GM21825 (cell line): ENCODE data around the gene XRN1.
"Not testable (repeated sequence)": the region's sequence is repeated elsewhere in the genome, so short reads cannot be mapped to it uniquely, and the experiment has no call there.

Experiments
- ATAC-seq: cut with Tn5 transposase; IDR thresholded peaks from one replicate; pipeline ENCODE4 v1.9.1; 2021; ENCODE audit warnings: mild to moderate bottlenecking, moderate library complexity; ENCODE audit not compliant: unreplicated experiment

Gene XRN1, protein sequence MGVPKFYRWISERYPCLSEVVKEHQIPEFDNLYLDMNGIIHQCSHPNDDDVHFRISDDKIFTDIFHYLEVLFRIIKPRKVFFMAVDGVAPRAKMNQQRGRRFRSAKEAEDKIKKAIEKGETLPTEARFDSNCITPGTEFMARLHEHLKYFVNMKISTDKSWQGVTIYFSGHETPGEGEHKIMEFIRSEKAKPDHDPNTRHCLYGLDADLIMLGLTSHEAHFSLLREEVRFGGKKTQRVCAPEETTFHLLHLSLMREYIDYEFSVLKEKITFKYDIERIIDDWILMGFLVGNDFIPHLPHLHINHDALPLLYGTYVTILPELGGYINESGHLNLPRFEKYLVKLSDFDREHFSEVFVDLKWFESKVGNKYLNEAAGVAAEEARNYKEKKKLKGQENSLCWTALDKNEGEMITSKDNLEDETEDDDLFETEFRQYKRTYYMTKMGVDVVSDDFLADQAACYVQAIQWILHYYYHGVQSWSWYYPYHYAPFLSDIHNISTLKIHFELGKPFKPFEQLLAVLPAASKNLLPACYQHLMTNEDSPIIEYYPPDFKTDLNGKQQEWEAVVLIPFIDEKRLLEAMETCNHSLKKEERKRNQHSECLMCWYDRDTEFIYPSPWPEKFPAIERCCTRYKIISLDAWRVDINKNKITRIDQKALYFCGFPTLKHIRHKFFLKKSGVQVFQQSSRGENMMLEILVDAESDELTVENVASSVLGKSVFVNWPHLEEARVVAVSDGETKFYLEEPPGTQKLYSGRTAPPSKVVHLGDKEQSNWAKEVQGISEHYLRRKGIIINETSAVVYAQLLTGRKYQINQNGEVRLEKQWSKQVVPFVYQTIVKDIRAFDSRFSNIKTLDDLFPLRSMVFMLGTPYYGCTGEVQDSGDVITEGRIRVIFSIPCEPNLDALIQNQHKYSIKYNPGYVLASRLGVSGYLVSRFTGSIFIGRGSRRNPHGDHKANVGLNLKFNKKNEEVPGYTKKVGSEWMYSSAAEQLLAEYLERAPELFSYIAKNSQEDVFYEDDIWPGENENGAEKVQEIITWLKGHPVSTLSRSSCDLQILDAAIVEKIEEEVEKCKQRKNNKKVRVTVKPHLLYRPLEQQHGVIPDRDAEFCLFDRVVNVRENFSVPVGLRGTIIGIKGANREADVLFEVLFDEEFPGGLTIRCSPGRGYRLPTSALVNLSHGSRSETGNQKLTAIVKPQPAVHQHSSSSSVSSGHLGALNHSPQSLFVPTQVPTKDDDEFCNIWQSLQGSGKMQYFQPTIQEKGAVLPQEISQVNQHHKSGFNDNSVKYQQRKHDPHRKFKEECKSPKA (N-terminal part only)

DNA sequence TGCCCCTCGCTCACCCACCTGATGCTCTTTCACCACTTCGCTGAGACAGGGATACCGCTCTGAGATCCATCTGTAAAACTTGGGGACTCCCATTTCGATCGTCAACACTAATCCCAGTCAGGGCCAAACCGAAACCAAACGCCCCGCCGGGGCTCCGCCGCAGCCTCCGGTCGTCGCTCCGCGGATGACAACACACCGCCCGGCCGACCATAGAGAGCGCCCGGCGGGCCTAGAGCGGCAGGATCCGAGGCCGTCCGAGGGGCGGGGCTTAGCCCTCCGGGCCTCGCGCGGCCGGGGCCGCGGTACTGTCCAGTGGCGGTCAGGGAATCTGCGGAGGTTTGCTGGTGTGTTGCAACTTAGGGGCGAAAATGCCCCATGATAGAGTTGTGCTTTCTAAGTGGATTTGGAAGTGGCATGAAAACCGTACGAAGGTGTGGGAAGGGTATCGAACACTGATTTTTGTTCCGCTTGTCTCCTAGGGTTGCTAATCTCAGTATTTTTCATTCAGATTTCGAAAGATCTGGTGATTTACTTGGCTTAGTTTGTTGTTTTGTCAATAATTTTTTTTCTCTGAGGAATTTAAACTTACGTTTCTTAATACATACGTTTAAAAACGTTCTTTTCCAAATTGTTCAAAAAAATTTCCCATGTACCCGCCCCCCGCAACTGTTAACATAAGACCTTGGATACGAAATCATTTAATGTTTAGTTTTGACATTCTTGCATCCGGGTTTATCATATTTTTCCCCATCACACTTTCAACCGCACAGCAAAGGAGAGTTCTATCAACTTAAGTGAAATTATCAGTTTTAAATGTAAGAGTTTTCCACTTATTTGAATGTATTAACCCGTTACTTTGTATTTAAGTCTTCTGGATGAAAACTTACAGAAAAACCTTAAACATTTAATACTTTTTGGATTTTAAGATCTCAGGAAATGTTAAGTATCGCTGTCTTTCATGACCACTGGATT lies at the start of gene XRN1:
TSS of gene XRN1 (minus strand) at position 186 of the 972 bp plus-strand sequence. CDS start at position 93, 93 bp downstream.
- peak; percentile 86 for ATAC-seq

DNA sequence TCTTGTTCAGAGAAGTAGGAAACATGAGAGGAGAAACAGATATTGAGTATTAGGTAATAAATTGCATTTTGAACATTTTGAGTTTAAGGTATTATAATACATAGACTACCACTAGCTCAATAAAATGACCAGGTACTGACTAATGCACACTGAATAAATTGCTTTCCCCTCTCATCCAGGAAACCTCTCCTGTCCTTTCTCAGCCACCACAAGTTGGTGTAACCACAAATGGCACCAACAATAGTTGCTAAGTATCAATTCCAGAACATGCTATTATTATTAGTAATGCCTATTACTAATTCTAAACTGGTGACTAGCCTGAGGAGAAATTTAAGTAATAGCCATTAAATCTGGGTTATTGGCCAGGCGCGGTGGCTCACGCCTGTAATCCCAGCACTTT lies 47.3 kb upstream of the XRN1 start:
- no peak for ATAC-seq

DNA sequence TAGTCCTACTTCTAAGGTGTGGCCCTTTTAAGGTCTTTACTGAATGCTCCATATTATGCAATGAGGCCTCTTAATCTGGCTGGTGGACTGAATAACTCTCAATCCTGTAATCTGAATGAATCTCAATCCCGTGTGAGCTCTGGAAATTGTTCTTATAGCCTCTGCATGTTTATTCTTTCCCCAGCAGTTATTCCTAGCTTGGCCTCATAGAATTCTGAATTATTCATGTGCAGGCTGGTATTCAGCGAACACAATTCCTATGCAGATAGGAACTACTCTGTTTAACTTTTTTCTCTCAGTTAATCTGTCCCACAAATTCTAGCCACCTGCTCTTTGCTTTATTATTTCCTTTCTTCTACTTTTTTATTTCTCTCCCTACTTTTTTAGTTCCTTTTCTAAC lies 44.3 kb upstream of the XRN1 start:
- ATAC-seq, result no peak

DNA sequence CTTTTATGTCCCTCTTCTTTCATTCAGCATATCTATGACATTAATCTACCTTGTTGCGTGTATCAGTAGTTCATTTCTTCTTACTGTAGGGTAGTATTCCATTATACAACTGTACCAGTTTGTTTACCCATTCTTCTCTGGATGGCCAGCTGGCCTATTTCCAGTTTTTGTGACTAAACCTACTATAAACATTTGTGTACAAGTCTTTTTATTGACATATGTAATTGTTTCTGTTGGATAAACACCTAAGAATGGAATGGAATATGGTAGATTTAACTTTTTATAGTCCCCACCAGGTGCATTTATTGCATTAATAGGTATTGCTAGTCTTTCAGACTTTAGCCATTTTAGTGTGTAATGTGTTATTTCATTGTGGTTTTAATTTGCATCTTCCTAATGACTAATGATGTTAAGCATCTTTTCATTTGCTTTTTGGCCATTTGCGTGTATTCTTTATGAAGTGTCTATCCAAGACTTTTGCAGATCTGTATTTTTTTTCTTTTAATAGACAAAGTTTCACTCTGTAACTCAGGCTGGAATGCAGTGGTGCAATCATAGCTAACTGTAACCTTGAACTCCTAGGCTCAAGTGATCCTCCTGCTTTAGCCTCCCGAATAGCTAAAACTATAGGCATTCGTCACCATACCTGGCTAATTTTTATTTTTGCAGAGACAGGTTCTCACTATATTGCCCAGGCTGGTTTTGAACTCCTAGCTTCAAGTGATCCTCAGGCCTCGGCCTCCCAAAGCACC lies 41.9 kb upstream of the XRN1 start:
- no peak for ATAC-seq

DNA sequence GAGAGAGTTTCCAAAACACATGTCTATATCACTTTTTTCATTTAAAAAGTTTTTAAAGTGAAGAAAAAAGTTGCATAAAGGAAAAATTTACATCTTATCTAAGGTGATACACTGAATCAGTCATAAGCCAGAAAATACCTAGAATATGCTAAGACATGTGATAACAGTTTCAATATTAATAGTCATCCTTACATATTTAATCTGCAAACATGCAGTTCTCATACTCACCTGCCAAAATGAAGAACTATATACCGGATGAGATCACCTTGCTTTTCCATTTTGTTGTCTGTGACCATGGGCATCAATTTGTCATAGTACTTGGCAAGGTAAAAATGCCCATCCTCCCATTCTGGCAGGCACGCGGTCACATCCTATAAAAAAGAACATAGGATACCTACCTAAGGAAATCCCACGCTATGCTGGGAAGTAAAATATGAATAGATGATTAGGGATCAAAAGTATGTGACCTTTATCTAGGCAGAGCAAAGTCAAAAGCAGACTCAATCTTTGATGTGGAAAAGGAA lies 37.1 kb upstream of the XRN1 start:
- no peak for ATAC-seq

DNA sequence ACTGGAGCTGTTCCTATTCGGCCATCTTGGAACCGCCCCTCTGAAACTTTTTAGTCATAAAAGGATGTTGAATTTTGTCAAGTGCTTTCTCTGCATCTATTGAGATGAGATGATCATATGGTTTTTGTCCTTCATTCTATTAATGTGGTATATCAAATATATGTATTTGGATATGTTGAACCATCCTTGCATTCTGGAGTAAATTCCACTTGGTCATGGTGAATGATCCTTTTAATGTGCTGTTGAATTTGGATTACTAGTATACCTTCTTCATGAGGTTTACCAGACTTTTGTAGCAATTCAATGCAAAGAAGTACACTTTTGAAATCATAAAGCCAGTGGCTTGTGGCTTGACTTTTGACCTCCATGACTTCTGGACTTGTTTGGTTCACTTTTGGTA lies 33.4 kb upstream of the XRN1 start:
- no peak for ATAC-seq

DNA sequence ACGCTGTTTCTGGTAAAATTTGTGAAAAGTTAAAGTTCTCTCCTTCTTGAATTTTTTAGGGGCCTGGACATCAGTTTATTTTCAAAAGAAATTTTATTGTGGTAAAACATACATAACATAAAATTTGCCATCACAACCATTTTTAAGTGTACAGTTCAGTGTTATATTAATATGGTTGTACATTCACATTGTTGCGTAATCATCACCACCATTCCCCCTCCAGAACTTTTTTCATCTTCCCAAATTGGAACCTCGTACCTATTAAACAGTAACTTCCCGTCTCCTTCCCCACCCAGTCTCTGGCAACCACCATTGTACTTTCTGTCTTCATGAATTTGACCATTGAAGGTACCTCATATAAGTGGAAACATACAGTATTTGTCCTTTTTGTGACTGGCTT lies 23.0 kb upstream of the XRN1 start:
- no peak for ATAC-seq

DNA sequence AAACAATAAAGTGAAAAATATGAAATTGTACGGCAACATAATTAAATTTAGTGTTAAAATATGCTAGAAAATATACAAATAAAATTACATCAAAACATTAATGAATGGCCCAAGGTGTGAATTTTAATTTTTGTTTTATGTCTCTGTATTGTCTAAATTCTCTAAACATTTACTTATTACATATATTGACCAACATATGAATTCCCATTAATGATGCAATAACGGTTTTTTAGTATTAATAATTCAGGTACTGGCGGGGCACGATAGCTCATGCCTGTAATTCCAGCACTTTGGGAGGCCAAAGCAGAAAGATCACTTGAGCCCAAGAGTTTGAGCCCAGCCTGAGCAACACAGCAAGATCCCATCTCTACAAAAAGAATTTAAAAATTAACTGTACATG lies 20.6 kb upstream of the XRN1 start:
- ATAC-seq, result no peak

DNA sequence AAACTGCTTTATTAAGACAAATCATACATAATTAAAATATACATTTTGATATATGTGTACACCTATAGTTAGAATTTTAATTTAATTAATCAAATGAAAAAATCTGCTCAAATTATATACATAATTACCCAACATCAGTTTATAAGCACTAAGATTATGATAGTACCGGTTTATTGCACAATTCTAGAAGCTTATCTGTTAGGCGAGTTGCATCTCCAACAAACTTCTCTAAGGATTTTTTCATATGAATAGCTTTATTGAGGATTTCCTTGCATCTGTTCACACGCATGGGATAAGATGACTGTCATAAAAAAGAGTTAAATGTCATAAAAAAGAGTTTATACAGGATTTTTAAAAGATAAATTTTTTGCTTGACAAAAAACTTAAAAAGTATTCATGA lies 19.9 kb upstream of the XRN1 start:
- ATAC-seq, result no peak

DNA sequence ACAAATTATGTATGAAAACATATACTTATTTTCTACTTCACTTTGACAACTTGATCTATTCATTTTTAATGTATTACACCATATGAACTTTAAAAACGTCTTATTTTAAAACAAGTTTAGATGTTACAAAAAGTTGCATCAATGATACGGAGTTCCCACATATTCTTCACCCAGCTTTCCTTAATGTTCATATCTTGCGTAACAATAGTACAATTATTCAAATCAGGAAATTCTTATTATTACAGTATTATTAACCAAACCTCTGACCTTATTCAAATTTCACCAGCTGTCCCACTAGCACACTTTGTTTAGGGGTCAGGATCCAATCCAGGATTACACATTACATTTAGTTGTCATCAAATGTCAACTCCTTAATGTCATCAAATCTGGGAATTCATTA lies 12.9 kb upstream of the XRN1 start:
- ATAC-seq, result no peak

DNA sequence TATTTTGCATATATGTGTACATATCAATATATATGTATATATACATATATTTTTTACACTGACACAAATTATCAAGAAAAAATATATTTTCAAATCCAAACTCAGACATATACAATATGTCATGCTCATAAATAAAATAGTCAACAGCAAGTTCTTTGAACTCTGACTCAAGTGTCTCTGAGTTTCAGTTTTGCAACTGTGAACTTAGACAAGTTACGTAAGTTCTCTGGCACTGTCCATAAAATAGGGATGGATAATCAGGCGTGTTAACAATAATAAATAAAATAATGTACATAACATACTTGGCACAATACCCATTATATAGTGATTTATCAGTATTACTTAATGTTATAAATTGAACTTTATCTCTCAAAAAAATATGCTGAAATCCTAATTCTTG lies 12.1 kb upstream of the XRN1 start:
- ATAC-seq, result no peak

DNA sequence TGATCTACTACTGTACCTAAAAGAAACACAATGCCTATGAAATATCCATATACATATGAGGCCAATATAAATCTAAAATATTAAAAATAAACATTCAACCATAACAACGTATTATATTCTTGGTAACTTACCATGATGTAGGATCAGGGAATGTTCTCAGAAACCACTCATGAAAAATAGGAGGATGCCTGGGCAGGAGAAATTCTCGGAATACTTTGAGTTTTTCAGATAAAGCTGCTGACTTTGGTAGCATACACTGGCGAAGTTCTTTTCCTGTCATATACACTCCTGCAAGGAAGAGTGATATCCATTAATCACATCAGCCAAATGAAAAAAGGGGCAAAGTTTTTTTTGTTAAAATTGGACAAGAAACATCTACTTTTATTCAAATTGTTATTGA lies 11.3 kb upstream of the XRN1 start:
- no peak for ATAC-seq

DNA sequence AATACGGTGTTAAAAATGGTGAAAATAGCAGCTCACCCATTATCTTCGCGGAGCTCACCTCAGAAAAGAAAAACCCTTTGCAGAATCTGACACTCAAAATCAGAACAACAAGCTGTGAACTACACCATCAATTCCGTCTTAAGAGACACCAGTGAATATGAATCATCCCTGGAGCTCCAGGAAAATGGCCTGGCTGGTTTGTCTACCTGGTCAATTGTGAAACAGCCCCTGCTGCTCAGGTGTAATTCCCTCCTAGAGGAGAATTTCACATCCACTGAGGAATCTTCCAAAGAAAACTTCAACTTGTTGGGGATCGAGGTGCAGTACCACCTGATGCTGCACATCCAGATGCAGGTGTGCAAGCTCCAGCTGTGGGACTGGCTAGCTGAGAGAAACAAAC lies 3.0 kb upstream of the XRN1 start:
- no peak for ATAC-seq

DNA sequence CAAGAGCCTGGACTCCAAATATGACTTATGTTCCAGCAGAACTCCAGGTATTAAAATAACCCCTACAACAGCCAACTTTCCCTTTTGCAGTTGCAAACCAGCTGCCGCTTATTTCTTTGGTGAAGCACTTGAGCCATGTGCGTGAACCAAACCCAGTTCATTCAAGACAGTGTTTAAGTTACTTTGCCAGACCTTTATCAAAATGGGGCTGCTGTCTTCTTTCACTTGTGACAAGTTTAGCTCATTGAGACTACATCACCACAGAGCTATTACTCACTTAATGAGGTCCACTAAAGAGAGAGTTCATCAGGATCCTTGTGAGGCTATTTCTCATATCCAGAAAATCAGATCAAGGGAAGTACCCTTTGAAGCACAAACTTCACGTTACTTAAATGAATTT lies 2.4 kb upstream of the XRN1 start:
- no peak for ATAC-seq

DNA sequence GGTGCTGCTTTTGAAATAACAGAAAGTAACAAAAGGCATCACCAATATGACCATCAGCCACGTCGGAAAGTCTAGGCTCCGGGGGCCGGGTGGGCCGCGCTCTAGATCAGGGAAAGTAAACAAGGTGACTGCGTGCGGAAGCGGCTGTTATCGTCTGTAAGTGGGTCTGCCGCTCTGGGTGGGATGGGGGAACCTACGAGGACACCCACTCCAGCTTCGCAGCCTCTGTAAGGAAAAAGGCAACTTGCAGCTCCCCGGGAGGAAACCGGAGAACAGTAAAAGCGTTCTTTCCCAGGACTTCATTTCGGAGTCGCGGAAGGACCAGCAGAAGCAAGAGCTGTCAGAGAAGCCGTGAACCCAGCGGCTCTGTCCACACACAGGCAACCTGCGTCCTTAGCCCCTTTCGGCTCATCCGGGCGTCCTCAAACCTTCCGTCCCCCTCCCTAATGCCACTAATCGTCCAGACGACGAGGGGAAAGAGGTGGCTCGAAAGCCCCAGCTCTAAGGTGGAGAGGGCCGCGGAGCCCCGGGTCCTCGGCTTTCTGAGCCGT lies 461 bp downstream of the XRN1 start:
- peak; percentile 20 for ATAC-seq

DNA sequence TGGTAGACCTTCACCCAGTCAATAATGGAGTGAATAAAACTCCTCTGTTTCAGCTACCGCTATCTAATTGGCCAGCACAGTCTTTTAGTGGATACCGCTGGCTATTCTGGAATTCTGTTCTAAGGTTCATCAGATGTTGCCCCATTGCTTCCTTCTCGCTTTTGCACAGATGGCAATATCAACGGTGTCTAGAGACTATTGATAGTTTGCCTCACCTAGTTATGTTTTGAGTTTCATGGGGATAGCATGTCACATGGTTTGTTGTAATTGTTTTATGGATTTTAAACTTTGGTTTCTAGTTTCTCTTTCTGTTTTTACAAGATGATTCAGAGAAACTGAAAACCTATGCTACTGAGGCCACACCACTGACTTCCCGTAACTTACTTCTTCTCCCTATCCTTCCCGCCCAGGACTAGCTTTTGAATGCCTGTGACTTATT lies 2.0 kb downstream of the XRN1 start:
- ATAC-seq, result peak; percentile 52

DNA sequence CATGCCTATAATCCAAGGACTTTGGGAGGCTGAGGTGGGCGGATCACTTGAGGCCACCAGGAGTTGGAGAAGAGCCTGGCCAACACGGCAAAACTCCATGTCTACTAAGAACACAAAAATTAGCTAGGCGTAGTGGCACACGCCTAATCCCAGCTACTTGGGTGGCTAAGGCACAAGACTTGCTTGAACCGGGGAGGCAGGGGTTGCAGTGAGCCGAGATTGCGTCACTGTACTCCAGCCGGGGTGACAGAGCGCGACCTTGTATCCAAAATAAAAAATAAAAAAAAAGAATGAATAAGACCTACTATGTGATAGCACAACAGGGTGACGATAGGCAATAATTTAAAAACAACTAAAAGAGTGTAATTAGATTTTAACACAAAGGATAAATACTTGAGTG lies 3.5 kb downstream of the XRN1 start:
- ATAC-seq, result no peak

DNA sequence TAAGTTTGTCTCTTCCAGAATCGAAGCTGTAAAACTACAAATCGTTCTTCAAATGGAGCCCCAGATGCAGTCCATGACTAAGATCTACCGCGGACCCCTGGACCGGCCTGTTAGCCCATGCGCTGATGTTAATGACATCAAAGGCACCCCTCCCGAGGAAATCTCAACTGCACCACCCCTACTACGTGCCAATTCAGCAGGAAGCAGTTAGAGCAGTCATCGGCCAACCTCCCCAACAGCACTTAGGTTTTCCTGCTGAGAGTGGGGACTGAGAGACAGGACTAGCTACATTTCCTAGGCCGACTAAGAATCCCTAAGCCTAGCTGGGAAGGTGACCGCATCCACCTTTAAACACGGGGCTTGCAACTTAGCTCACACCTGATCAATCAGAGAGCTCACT lies 4.8 kb downstream of the XRN1 start:
- ATAC-seq, result not testable (repeated sequence)
